ENCODE data around the gene USP2.
A peak's percentile ranks its signal among the peaks of the same experiment; 100 is the strongest.

The USP2 gene

GRCh38 chr11:119359365-119360214 lies 21.9 kb downstream of the USP2 start:
- 0 out of 2 replicates have a peak, but pooled peaks cover 8% of the 10 kb centered on the region for H4K20me1 ChIP-seq
- peak overlapping the region; percentile 83 for H3K4me2 ChIP-seq
- H3K27ac ChIP-seq = no peak overlapping the region
- H3K36me3 ChIP-seq = peaks cover 17% of the 10 kb centered on the region
- H3K9ac ChIP-seq = no peak overlapping the region
- no peak overlapping the region for H3K4me3 ChIP-seq
- H3K9me3 ChIP-seq = no peaks in the 10 kb centered on the region
- peaks cover 63% of the 10 kb centered on the region for H3K4me1 ChIP-seq
- TF ChIP-seq Cebpa-rat (IDR thresholded peaks at IDR 0.05) = no peak
- peaks cover 19% of the 10 kb centered on the region for H3K27me3 ChIP-seq

GRCh38 chr11:119357074-119357473 lies 24.4 kb downstream of the USP2 start:
- Histone ChIP-seq H3K9ac (no peak overlapping the region; the same call in 1 of the 2 replicates), H3K36me3 (peaks cover 17% of the 10 kb centered on the region), H3K4me2 (peak overlapping the region; percentile 88), H3K9me3 (no peaks in the 10 kb centered on the region), H3K27ac (no peak overlapping the region), H3K4me3 (peak overlapping the region; percentile 65), H4K20me1 (no peaks in the 10 kb centered on the region), H3K4me1 (peaks cover 48% of the 10 kb centered on the region), H3K27me3 (no peaks in the 10 kb centered on the region)
- TF ChIP-seq Cebpa-rat (IDR thresholded peaks at IDR 0.05) = no peak

GRCh38 chr11:119356349-119357031 lies 25.0 kb downstream of the USP2 start:
- Histone ChIP-seq H3K9me3 (no peaks in the 10 kb centered on the region), H3K9ac (peak overlapping the region; percentile 51), H3K4me2 (peak overlapping the region; percentile 88), H3K4me3 (peak overlapping the region; percentile 65), H4K20me1 (no peaks in the 10 kb centered on the region), H3K27me3 (no peaks in the 10 kb centered on the region), H3K4me1 (peaks cover 42% of the 10 kb centered on the region), H3K27ac (no peak overlapping the region), H3K36me3 (peaks cover 17% of the 10 kb centered on the region)
- TF ChIP-seq Cebpa-rat (IDR thresholded peaks at IDR 0.05) = no peak

- Histone ChIP-seq H3K27me3 (no peaks in the 10 kb centered on the region), H4K20me1 (no peaks in the 10 kb centered on the region), H3K4me2 (no peak overlapping the region), H3K4me1 (peaks cover 30% of the 10 kb centered on the region), H3K36me3 (peaks cover 17% of the 10 kb centered on the region), H3K9me3 (no peaks in the 10 kb centered on the region), H3K4me3 (no peak overlapping the region), H3K27ac (no peak overlapping the region), H3K9ac (no peak overlapping the region)
- no peak for TF ChIP-seq Cebpa-rat (IDR thresholded peaks at IDR 0.05)
Measured at GRCh38 chr11:119355091-119355843, 26.2 kb downstream of the USP2 start.

GRCh38 chr11:119352857-119353260 lies 28.6 kb downstream of the USP2 start:
- no peaks in the 10 kb centered on the region for H3K27me3 ChIP-seq
- H3K4me3 ChIP-seq = no peak overlapping the region
- H4K20me1 ChIP-seq = no peaks in the 10 kb centered on the region
- no peak for TF ChIP-seq Cebpa-rat (IDR thresholded peaks at IDR 0.05)
- 0 out of 2 replicates have a peak, but pooled peaks cover 4% of the 10 kb centered on the region for H3K36me3 ChIP-seq
- H3K4me1 ChIP-seq = peaks cover 10% of the 10 kb centered on the region
- H3K9ac ChIP-seq = no peak overlapping the region
- H3K4me2 ChIP-seq = no peak overlapping the region
- H3K27ac ChIP-seq = no peak overlapping the region
- no peaks in the 10 kb centered on the region for H3K9me3 ChIP-seq

GRCh38 chr11:119351232-119351631 lies 30.3 kb downstream of the USP2 start:
- TF ChIP-seq Cebpa-rat (IDR thresholded peaks at IDR 0.05) = no peak
- Histone ChIP-seq H3K27me3 (no peaks in the 10 kb centered on the region), H3K9me3 (no peaks in the 10 kb centered on the region), H3K36me3 (no peaks in the 10 kb centered on the region), H3K9ac (no peak overlapping the region), H3K4me3 (no peak overlapping the region), H3K4me1 (peaks cover 7% of the 10 kb centered on the region), H3K27ac (no peak overlapping the region), H4K20me1 (no peaks in the 10 kb centered on the region), H3K4me2 (no peak overlapping the region)

GRCh38 chr11:119350302-119350701 lies 31.2 kb downstream of the USP2 start:
- Histone ChIP-seq H3K36me3 (no peaks in the 10 kb centered on the region), H3K4me3 (no peak overlapping the region), H3K27ac (no peak overlapping the region), H3K4me2 (no peak overlapping the region), H3K4me1 (peaks cover 7% of the 10 kb centered on the region), H3K9ac (no peak overlapping the region), H4K20me1 (no peaks in the 10 kb centered on the region), H3K9me3 (no peaks in the 10 kb centered on the region), H3K27me3 (no peaks in the 10 kb centered on the region)
- no peak for TF ChIP-seq Cebpa-rat (IDR thresholded peaks at IDR 0.05)

GRCh38 chr11:119347940-119348605 lies 33.4 kb downstream of the USP2 start:
- Histone ChIP-seq H3K4me2 (no peak overlapping the region), H4K20me1 (no peaks in the 10 kb centered on the region), H3K4me1 (peaks cover 5% of the 10 kb centered on the region), H3K27me3 (no peaks in the 10 kb centered on the region), H3K36me3 (no peaks in the 10 kb centered on the region), H3K9me3 (no peaks in the 10 kb centered on the region), H3K27ac (no peak overlapping the region), H3K9ac (no peak overlapping the region), H3K4me3 (no peak overlapping the region)
- TF ChIP-seq Cebpa-rat (IDR thresholded peaks at IDR 0.05) = no peak

GRCh38 chr11:119347242-119347641 lies 34.2 kb downstream of the USP2 start:
- no peak overlapping the region for H3K27ac ChIP-seq
- no peaks in the 10 kb centered on the region for H4K20me1 ChIP-seq
- no peak overlapping the region for H3K4me2 ChIP-seq
- peaks cover 5% of the 10 kb centered on the region; the same call in 1 of the 2 replicates for H3K27me3 ChIP-seq
- H3K4me1 ChIP-seq = peaks cover 2% of the 10 kb centered on the region
- H3K36me3 ChIP-seq = no peaks in the 10 kb centered on the region
- no peaks in the 10 kb centered on the region for H3K9me3 ChIP-seq
- TF ChIP-seq Cebpa-rat (IDR thresholded peaks at IDR 0.05) = no peak
- H3K4me3 ChIP-seq = no peak overlapping the region
- no peak overlapping the region for H3K9ac ChIP-seq
